ENCODE data around the gene ZNF837. TPM values are rescaled to one million over a fixed set of nuclear protein-coding genes. Genes with fewer than 3 reads are reported as not detected.
"Not testable (repeated sequence)": the region's sequence is repeated elsewhere in the genome, so short reads cannot be mapped to it uniquely, and the experiment has no call there.

The ZNF837 gene
- total and polyA plus RNA-seq, 12 donors: 0.11 to 0.90 (median 0.41) TPM

DNA sequence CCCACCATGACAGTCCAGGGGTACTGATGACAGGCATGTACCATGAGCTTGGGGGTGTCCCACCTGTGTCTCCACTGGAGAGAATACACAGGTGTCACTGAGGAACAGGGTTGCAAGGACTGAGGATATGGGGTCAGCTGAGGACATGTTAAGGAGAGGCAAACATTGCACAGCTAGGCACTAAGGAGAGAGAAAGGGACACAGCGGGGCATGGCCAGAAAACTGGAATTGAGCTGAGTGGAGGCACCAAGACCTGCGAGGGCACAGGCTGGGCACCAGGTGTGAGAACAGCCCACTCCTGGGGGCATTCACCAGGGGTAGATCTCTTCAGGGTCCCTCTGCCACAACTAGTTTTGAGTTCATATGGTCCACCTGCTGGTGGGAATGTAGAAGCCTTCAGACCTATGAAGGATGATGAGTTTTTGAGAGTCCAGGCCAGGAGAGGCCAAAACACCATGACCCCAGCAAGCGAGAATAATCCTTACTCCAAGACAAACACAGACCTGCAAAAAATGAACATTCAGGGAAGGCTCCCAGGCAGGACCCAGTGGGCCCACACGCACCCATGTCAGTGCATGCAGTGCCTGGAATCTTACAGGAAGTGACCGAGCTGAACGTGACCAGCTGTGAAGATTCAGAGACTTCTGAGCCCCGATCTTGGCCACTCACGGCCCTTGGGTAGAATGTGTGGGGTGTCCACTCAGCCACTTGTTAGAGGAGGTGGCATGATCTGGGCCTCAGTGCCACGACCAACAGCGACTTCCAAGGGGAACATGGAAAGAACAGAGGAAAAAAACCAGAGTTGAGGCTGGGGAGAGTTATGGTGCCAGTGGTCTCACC, 26.2 kb upstream of the ZNF837 start:
- TF ChIP-seq, protein P1, sequence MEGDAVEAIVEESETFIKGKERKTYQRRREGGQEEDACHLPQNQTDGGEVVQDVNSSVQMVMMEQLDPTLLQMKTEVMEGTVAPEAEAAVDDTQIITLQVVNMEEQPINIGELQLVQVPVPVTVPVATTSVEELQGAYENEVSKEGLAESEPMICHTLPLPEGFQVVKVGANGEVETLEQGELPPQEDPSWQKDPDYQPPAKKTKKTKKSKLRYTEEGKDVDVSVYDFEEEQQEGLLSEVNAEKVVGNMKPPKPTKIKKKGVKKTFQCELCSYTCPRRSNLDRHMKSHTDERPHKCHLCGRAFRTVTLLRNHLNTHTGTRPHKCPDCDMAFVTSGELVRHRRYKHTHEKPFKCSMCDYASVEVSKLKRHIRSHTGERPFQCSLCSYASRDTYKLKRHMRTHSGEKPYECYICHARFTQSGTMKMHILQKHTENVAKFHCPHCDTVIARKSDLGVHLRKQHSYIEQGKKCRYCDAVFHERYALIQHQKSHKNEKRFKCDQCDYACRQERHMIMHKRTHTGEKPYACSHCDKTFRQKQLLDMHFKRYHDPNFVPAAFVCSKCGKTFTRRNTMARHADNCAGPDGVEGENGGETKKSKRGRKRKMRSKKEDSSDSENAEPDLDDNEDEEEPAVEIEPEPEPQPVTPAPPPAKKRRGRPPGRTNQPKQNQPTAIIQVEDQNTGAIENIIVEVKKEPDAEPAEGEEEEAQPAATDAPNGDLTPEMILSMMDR (IDR thresholded peaks at IDR 0.05): peak in 6 of 9 donors; percentile 8 to 38 (median 26)
- 69 to 70% methylated on average over 10 of the region's 10 CpGs for WGBS, 2 donors
- H3K4me3 ChIP-seq: peak overlapping the region in 8 of 10 donors; percentile 79 to 100 (median 90)

DNA sequence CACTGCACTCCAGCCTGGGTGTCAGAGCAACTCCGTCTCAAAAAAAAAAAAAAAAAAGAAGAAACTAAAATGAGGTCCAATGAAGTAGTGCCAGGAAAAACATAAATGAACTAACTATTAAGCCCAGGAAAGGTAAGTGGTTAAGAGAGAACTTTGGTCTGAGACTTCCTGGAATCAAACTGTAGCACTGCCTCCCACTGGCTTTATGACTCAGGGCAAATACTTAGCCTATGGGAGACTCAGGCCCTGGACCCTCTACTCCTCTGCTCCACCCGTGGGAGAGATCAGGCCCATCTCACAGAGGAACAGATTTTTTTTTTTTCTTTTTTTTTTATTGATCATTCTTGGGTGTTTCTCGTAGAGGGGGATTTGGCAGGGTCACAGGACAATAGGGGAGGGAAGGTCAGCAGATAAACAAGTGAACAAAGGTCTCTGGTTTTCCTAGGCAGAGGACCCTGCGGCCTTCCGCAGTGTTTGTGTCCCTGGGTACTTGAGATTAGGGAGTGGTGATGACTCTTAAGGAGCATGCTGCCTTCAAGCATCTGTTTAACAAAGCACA, 23.2 kb upstream of the ZNF837 start:
- H3K9me3 ChIP-seq; intact Hi-C loops (cut with DNase I); H3K27me3 ChIP-seq; ATAC-seq; H3K36me3 ChIP-seq; H3K4me3 ChIP-seq; H3K27ac ChIP-seq; DNase-seq: not testable (repeated sequence)
- 67 to 78% methylated on average over 5 of the region's 5 CpGs for WGBS, 2 donors
- peaks cover 8 to 37% (median 26%) of the 10 kb centered on the region in 9 donors for H3K4me1 ChIP-seq

More for the DNA sequence above, 26.2 kb upstream of the ZNF837 start:
- peaks cover 5 to 34% (median 27%) of the 10 kb centered on the region in 9 donors for H3K4me1 ChIP-seq
- no peak for ATAC-seq
- DNase-seq: no peak
- intact Hi-C loops (cut with DNase I): no loop called here
- H3K27ac ChIP-seq: peak overlapping the region in 6 of 10 donors; percentile 90 to 94 (median 92)
- H3K9me3 ChIP-seq: no peaks in the 10 kb centered on the region
- H3K36me3 ChIP-seq: peaks cover 0 to 6% (median 0%) of the 10 kb centered on the region in 9 donors
- H3K27me3 ChIP-seq: no peaks in the 10 kb centered on the region

DNA sequence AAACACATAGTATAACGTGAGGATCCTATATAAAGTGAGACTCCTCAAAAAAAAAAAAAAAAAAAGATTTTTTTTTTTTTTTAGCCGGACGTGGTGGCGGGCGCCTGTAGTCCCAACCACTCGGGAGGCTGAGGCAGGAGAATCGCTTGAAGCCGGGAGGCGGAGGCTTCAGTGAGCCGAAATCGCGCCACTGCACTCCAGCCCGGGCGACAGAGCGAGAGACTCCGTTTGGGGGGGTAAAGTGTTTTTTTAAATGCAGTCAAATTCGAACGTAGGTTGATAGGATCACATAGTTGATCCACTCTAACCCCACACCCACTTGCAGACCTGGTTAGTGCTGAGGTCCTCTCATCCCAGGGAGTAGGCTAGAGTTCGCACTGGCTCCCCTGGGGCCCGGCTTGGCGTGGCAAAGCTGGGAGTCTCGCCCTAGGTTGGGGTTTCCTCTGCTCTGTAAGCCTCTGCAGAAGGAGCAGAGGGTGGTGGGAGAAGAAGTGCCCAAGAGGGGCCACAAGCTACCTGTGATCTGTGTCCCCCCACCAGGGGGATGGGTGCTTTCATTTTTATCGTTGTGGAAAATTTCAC, 21.1 kb upstream of the ZNF837 start:
- ATAC-seq (peak in 1 of 8 donors; percentile 0), DNase-seq (no peak)
- whole genome bisulfite sequencing, 2 donors: 30 to 31% methylated on average over 23 of the region's 23 CpGs
- TF ChIP-seq, protein P1 (IDR thresholded peaks at IDR 0.05): no peak
- H3K27ac ChIP-seq: peak overlapping the region in 4 of 10 donors; percentile 46 to 67 (median 50)
- H3K27me3 ChIP-seq: peaks cover 0 to 14% (median 9%) of the 10 kb centered on the region in 7 donors
- H3K4me3 ChIP-seq: peak overlapping the region in 9 of 10 donors; percentile 50 to 74 (median 62)
- intact Hi-C loops (cut with DNase I): loop anchor here in 1 of 10 donors (2.0 kb wide), 1 partner anchor 15 kb away; the partner anchor contains the start of gene RPS5
- H3K4me1 ChIP-seq: peaks cover 8 to 25% (median 13%) of the 10 kb centered on the region in 9 donors
- H3K36me3 ChIP-seq: no peaks in the 10 kb centered on the region
- H3K9me3 ChIP-seq: no peaks in the 10 kb centered on the region

DNA sequence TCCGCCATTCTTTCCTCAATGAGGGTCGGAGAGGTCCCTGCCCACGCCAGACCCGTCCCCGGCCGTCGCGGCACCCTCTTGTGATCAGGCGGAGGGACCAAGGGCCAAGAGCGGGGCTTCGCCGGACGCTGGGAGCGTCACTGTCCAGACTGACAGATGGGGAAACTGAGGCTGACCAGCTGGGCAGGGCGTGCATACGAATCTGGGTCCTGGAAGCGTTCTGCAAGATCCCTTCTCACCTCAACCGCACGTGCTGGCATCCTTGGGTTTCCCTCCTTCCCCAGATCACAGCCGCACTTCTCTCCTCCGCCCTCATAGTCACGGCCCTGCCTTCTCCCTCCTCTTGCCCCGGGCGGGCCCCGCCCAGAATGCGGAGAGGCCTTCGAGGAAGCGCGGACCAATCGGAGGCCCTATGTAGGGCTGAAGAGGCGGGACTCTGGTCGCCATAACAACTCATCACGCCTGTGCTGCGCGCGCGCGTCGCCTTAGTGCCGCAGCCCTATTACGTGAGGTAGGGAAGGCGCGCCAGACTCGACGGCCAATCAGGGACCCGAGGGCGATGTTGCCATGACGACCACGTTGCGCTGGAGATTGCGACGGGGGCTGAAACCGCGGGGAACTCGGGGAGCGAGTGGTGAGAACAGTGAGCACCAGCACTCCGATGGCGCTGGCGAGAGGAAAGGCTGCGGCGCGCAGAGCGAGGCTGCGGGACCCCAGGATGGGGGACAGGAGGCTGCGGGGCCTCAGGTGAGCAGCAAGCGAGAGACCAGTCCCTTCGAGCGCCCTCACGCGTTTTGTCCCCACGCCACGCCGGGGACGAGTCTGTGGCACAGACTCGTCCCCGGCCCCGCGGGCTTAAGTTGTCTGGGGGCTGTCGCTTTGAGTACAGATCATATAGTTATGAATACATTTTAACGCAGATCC, 20.3 kb upstream of the ZNF837 start:
- TF ChIP-seq, protein P1 (IDR thresholded peaks at IDR 0.05): peak in 3 of 9 donors; percentile 28 to 41 (median 30)
- intact Hi-C loops (cut with DNase I): loop anchor here in 1 of 10 donors (2.0 kb wide), 1 partner anchor 14 kb away; the partner anchor contains the start of gene RPS5
- DNase-seq: peak; percentile 99 to 100
- peaks cover 0 to 19% (median 15%) of the 10 kb centered on the region in 7 donors for H3K27me3 ChIP-seq
- ATAC-seq: peak; percentile 98 to 100 (median 100)
- peak overlapping the region; percentile 4 to 74 (median 62) for H3K4me3 ChIP-seq
- peak overlapping the region in 7 of 10 donors; percentile 37 to 72 (median 52) for H3K27ac ChIP-seq
- no peaks in the 10 kb centered on the region for H3K36me3 ChIP-seq
- H3K4me1 ChIP-seq: peaks cover 7 to 22% (median 13%) of the 10 kb centered on the region in 9 donors
- no peaks in the 10 kb centered on the region for H3K9me3 ChIP-seq
- WGBS, 2 donors: 1 to 2% methylated on average over 79 to 80 of the region's 80 CpGs
